ENCODE measurements around the gene ZFYVE1. TPM values are rescaled to one million over a fixed set of nuclear protein-coding genes. Genes with fewer than 3 reads are reported as not detected.

The ZFYVE1 gene
- total and polyA plus RNA-seq, 2 donors (not counting 3 experiments of a cell fraction or from before 2014, with no cell fraction given): 27.3 to 29.2 TPM

GRCh38 chr14:73058224-73058921 lies 31.5 kb upstream of the ZFYVE1 start, which contains the start of gene RBM25:
TSS of gene RBM25 (plus strand) at chr14:73058534. CDS start at chr14:73071642, 13,108 bp downstream.
- TF ChIP-seq POLR2A (IDR thresholded peaks at IDR 0.05; ENCODE audit: low read depth, low read length): peak; percentile 97
- TF ChIP-seq FOS (IDR thresholded peaks at IDR 0.05; ENCODE audit: borderline replicate concordance, insufficient read depth, low read length): peak; percentile 95
- no peak for TF ChIP-seq MAX (IDR thresholded peaks at IDR 0.05; ENCODE audit: insufficient read depth, insufficient read length)
- peak; percentile 97 for TF ChIP-seq POLR2AphosphoS5 (IDR thresholded peaks at IDR 0.05; ENCODE audit: insufficient read depth, low read depth, low read length)
- no peak for TF ChIP-seq MYC (IDR thresholded peaks at IDR 0.05; ENCODE audit: low read depth, low read length)
- TF ChIP-seq EZH2 (IDR thresholded peaks at IDR 0.05; ENCODE audit: borderline replicate concordance, low read depth, low read length, severe bottlenecking): no peak
- TF ChIP-seq JUN (IDR thresholded peaks at IDR 0.05; ENCODE audit: borderline replicate concordance, insufficient read depth, insufficient read length, low read depth): peak; percentile 77
- Histone ChIP-seq H3K9me1 (replicated peaks; ENCODE audit: control insufficient read depth, extremely low read depth, insufficient read depth, low read length) (no peaks in the 10 kb centered on the region), H2AFZ (ENCODE audit: low read depth, low read length) (peak within 1 kb of the TSS; percentile 70), H3K9ac (replicated peaks; ENCODE audit: extremely low read depth, insufficient read depth, low read length) (peak within 1 kb of the TSS; percentile 97), H3K36me3 (ENCODE audit: control insufficient read depth in 2 of 2, extremely low read depth in 1 of 2, insufficient read depth in 2 of 2, low read length in 2 of 2) (peaks cover 0 to under 1% of the 10 kb centered on the region in 2 experiments), H3K27ac (ENCODE audit: insufficient read depth, low read depth, low read length) (peak within 1 kb of the TSS; percentile 84), H4K20me1 (replicated peaks; ENCODE audit: control insufficient read depth, extremely low read depth, insufficient read depth, low read length) (peaks cover 6% of the 10 kb centered on the region), H3K27me3 (ENCODE audit: control insufficient read depth in 2 of 2, insufficient read depth in 2 of 2, low read length in 2 of 2) (no peaks in the 10 kb centered on the region), H3K4me3 (replicated peaks in 1 of 3; ENCODE audit: insufficient read depth in 1 of 3, low read depth in 1 of 3, low read length in 3 of 3) (peak within 1 kb of the TSS; percentile 85 to 98 (median 94)), H3K79me2 (ENCODE audit: control insufficient read depth, insufficient read depth, low read length) (peaks cover 45% of the 10 kb centered on the region), H3K9me3 (replicated peaks; ENCODE audit: control insufficient read depth, insufficient read depth, low read length) (no peaks in the 10 kb centered on the region), H3K4me2 (ENCODE audit: insufficient read depth, low read length) (peak within 1 kb of the TSS; percentile 93), H3K4me1 (ENCODE audit: control insufficient read depth, extremely low read depth, insufficient read depth, low read length) (peaks cover 9% of the 10 kb centered on the region)
- ChIA-PET CTCF (interaction anchor here (0.8 to 1.5 kb wide), 7 partner anchors 9 to 545 kb away, joined by 3 to 5 read pairs (median 3); no protein-coding TSS in a partner anchor), POLR2A (interaction anchor here (0.6 to 2.7 kb wide), 6 partner anchors 31 to 494 kb away, joined by 3 to 22 read pairs (median 4); partner anchors contain the start of genes NUMB and ZFYVE1)
- DNase-seq (ENCODE audit: low read depth, low spot score) (peak; percentile 99), FAIRE-seq (peak; percentile 100)
- no TSS peak for BruUV-seq (replicated peaks)
- dilution Hi-C loops (cut with MboI; ENCODE audit: extremely low pct_ligation_motif_present, low sequenced_read_pairs) (no loop called here), intact Hi-C loops (cut with micrococcal nuclease) (loop anchor here (1.0 kb wide), 1 partner anchor 31 kb away; the partner anchor contains the start of gene ZFYVE1)
